ENCODE results near the gene THOC1. TPM values are rescaled to one million over a fixed set of nuclear protein-coding genes. Genes with fewer than 3 reads are reported as not detected.

Gene THOC1
- total RNA-seq, 2 experiments from 2014 or later = 66.0 to 69.5 TPM

- TF ChIP-seq CTCF (IDR thresholded peaks at IDR 0.05) = no peak
- intact Hi-C loops (cut with micrococcal nuclease) = no loop called here
- ATAC-seq (no peak), DNase-seq (no peak)
- H3K27me3 Mint-ChIP-seq = no peaks in the 10 kb centered on the region
- ChIA-PET POLR2A (no interaction called here), CTCF (interaction anchor here (1.2 to 2.0 kb wide), 3 partner anchors 13 to 54 kb away, joined by 3 to 5 read pairs (median 4); partner anchors contain the start of gene THOC1)
- peak overlapping the region; percentile 58 for H3K27ac Mint-ChIP-seq
- no peak overlapping the region for H3K4me3 Mint-ChIP-seq
- no peaks in the 10 kb centered on the region for H3K9me3 Mint-ChIP-seq
- peaks cover 46% of the 10 kb centered on the region for H3K36me3 Mint-ChIP-seq (ENCODE audit: low read depth)
- no peaks in the 10 kb centered on the region for H3K4me1 Mint-ChIP-seq (ENCODE audit: low read depth)
These were observed 54.3 kb downstream of the THOC1 start for GRCh38 chr18:213505-213904.

DNA sequence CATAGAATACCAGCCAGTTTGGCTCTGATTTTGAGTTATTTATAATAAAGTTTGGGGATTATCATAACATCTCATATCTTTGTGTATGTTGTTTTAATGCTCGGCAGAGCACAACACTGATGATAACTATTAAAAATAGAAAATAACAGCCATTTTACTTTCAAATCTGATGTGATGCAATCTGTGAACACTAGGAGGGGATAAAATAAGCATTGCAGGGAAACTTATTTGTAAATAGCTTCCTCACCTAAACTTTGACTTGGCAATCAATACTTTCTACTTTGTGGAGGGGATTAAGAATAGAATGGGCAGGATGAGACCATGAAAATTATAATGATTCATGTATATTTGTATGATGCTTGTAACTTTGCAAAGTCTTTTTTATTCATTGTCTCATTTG lies 55.1 kb downstream of the THOC1 start:
- H3K27me3 Mint-ChIP-seq = no peaks in the 10 kb centered on the region
- ChIA-PET POLR2A (no interaction called here), CTCF (interaction anchor here (1.2 to 2.0 kb wide), 3 partner anchors 13 to 55 kb away, joined by 3 to 5 read pairs (median 4); partner anchors contain the start of gene THOC1)
- no peak for TF ChIP-seq CTCF (IDR thresholded peaks at IDR 0.05)
- intact Hi-C loops (cut with micrococcal nuclease) = no loop called here
- H3K4me3 Mint-ChIP-seq = no peak overlapping the region
- H3K27ac Mint-ChIP-seq = no peak overlapping the region
- ATAC-seq = no peak
- H3K9me3 Mint-ChIP-seq = no peaks in the 10 kb centered on the region
- H3K36me3 Mint-ChIP-seq (ENCODE audit: low read depth) = peaks cover 46% of the 10 kb centered on the region
- no peak for DNase-seq
- H3K4me1 Mint-ChIP-seq (ENCODE audit: low read depth) = no peaks in the 10 kb centered on the region

- Mint-ChIP-seq H3K9me3 (no peaks in the 10 kb centered on the region), H3K27ac (peak overlapping the region; percentile 61), H3K4me3 (no peak overlapping the region), H3K4me1 (ENCODE audit: low read depth) (no peaks in the 10 kb centered on the region), H3K27me3 (no peaks in the 10 kb centered on the region), H3K36me3 (ENCODE audit: low read depth) (peaks cover 40% of the 10 kb centered on the region)
- intact Hi-C loops (cut with micrococcal nuclease) = no loop called here
- ChIA-PET POLR2A (interaction anchor here (0.6 to 1.0 kb wide), 3 partner anchors 21 to 444 kb away, joined by 3 read pairs; no protein-coding TSS in a partner anchor), CTCF (interaction anchor here (2.0 kb wide), 1 partner anchor 11 kb away, joined by 4 read pairs; no protein-coding TSS in a partner anchor)
- no peak for TF ChIP-seq CTCF (IDR thresholded peaks at IDR 0.05)
- DNase-seq (no peak), ATAC-seq (no peak)
These were observed 56.3 kb downstream of the THOC1 start for GRCh38 chr18:211582-211981.

- Mint-ChIP-seq H3K9me3 (no peaks in the 10 kb centered on the region), H3K27ac (peak overlapping the region; percentile 59), H3K27me3 (no peaks in the 10 kb centered on the region), H3K4me1 (ENCODE audit: low read depth) (no peaks in the 10 kb centered on the region), H3K36me3 (ENCODE audit: low read depth) (peaks cover 42% of the 10 kb centered on the region), H3K4me3 (no peak overlapping the region)
- ChIA-PET POLR2A (interaction anchor here (0.7 to 1.0 kb wide), 2 partner anchors 32 to 480 kb away, joined by 3 read pairs; no protein-coding TSS in a partner anchor), CTCF (no interaction called here)
- ATAC-seq = no peak
- DNase-seq = no peak
- intact Hi-C loops (cut with micrococcal nuclease) = no loop called here
- TF ChIP-seq CTCF (IDR thresholded peaks at IDR 0.05) = no peak
These were observed 57.1 kb downstream of the THOC1 start for GRCh38 chr18:210733-211132.

GRCh38 chr18:210075-210474 lies 57.8 kb downstream of the THOC1 start:
- Mint-ChIP-seq H3K4me1 (ENCODE audit: low read depth) (no peaks in the 10 kb centered on the region), H3K36me3 (ENCODE audit: low read depth) (peaks cover 41% of the 10 kb centered on the region), H3K9me3 (no peaks in the 10 kb centered on the region), H3K27ac (peak overlapping the region; percentile 34), H3K27me3 (no peaks in the 10 kb centered on the region), H3K4me3 (no peak overlapping the region)
- DNase-seq = no peak
- TF ChIP-seq CTCF (IDR thresholded peaks at IDR 0.05) = no peak
- no peak for ATAC-seq
- ChIA-PET POLR2A (interaction anchor here (0.7 kb wide), 1 partner anchor 481 kb away, joined by 3 read pairs; no protein-coding TSS in a partner anchor), CTCF (no interaction called here)
- intact Hi-C loops (cut with micrococcal nuclease) = no loop called here
